T-helper 1 cell (primary cell): Measurements from ENCODE around the gene CAPN10.

Experiments used
- DNase-seq, 5 donors: peaks; one replicate each; pipeline ENCODE4 v3.0.0-alpha.2; 2012 to 2020

Gene CAPN10

DNA sequence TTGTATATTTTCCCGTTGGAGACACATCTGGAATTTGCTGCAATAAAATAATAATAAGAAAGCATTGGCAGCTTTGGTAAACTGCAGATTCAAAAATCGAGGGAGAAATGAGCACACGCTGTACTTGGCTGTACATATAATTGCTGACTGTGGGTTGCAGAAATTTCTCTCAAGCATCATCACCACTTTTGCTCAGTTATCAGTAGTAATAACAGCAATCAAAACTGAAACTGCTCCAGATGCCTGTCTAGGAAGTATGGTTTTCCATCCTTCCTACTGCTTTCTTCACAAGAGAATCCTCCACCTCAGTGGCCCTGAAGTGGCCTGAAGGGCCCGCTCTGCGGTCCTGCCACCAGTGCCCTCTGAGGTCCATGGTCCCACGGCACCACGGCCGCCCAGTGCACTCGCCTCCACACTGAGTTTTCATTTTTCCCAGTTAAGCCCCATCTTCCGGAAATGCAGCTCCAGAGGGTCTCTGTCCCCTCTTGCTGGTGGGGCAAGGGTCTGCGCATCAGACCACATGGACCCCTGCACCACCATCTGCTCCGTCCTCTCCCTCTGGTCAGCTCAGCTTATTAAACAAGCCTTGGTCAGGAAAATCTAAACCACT, 22.5 kb upstream of the CAPN10 start:
- no peak for DNase-seq

DNA sequence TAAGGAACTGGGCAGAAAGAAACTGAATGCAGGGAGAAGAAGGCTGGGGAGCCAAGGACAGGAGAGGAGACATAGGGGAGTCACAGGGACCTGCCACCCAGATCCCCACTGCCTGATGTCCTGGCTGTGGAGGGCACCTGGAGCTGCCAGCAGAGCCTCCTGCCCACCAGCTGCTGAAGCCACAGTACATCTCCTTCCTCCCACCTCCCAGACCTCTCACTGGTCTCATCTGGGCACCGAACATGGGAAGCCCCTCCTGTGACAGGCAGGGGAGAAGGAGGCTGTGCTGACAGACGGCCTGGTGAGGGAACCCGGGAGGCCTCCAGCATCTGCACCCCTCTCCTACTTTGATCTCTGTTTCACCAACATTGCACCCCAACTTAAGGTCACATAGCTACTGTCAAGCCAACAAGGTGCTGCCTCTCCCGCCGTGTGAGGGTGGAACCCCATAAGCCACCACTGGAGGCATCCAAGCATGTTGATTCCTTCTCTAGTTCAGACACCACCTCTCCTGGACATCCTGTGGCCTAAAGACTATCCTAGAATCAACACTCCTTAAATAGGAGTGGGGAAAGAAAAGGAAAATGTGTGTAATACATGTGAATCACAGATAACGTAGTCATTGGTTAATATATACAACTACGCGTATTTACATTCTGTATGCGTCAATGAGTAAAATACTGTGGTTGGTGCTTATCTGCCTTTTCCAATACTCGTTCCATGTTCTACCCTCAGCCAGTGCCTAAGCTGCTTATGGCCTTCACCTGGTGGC, 21.8 kb upstream of the CAPN10 start:
- DNase-seq = peak in 1 of 5 donors; percentile 57

DNA sequence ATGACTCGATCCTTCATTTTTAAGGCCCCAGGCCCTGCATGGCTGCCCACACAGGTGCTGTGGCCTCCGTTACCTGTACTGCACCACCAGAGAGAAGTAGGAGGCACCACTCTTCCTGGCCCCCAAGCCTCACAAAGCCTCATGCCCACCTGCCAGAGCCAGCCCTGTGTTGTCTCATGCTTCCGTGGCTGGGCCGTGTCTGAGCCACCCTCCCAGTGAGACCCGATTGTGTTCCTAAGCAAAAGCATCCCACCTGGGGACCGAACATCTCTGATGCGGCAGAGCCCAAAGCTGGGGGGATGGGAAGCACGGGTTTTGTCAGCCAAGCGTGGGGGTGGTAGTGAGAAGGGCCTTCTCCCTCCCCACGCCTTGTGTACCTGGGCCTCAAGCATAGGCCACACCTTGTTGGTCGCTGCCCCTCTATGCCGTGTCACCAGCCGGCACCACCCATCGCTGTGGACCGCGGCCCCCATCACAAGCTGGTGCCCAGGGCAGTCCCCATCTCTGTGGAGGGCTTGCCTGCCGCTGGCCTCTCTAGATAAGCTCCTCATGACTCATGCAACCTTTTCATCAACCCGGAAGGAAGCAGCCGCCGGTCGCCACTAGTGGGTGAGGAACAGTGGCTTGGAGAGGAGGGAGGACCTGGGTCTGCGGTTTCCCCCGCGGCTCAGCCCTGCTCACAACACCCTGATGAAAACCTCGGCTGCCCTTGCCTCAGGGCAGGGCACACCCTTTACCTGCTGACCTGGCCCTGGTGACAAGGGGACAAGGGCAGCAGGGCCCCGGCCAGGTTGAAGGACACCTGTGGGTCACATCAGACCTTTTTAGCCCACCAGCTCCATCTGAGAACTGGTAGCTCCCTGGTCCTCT, 21.0 kb upstream of the CAPN10 start:
- peak; percentile 84 to 97 (median 87) for DNase-seq

DNA sequence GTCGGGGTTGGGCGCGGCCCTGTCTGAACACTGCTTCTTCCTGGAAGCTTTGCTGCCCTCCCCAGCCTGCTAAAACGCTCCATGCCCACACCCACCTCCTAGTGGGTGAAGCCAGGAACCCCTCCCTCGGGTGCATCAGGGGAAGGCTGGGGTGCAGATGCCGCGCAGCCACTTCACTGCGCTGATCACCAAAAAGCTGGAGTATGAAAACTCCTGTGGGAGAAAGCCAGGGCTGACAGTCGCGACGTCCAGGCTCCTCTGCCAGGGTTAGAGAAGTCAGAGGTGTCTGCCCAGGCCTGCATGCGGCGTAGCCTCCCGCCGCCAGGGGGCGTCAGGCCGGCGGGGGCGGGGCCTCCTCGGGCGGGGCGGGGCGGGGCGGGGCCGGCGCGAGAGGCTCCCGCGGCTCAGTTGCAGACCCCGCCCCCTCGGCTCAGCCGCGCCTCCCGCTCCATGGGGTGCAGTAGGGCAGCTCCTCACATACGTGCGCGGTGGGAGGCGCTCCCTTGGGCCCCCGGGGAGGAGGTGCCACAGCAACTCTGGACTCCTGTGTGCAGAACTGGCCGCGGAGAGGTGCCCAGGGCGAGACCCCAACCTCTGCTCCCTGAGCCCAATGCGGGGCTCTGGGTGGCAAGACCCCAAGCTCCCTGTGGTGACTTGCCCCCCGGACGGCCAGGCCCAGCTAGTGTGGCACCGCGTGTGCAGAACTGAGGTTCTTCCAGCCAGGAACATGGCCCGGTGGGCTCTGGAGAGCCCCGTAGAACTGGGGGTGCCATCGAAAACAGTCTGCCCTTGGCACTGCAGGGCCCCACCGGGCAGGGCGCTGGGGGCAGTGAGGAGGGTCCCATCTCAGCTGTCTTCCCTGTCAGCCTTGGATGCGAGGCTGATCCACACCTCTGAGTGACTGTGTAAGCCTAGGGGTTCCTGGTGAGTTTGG, 20.1 kb upstream of the CAPN10 start:
- DNase-seq = peak; percentile 92 to 95 (median 94)

DNA sequence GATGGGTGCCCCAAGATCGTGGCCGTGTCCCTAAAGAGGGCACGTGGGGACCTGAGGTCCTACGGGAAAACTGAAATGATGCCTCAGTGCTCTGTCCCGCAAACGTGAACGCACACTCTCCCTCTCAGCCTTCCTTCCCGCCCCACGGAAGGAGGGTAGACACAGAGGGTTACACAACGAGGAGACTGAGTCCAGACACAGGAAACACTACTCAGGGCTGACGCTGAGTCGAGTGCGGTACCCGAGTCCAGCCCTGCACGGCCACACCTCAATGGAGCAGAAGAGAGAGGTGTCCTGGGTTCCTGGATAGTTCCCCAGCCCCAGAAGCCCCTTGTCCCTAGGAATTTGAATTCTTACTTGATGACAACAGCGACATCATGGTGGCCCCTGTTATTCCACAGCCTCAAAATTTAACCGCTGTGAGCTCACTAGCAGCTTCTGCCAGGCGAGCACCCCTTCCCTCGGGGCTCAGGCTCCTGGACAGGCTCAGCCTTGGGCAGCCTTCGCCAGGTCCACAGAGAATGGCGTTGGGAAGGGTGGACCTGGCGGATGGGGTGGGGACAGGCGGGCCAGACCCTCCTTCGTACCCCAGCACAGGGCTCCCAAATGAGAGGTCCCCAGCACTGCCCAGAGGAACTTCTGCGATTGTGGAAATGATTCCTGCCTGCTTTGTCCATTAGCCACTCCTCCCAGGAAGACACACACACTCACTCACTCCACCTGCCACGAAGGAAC, 19.2 kb upstream of the CAPN10 start:
- DNase-seq = peak in 3 of 5 donors; percentile 29 to 47 (median 41)

DNA sequence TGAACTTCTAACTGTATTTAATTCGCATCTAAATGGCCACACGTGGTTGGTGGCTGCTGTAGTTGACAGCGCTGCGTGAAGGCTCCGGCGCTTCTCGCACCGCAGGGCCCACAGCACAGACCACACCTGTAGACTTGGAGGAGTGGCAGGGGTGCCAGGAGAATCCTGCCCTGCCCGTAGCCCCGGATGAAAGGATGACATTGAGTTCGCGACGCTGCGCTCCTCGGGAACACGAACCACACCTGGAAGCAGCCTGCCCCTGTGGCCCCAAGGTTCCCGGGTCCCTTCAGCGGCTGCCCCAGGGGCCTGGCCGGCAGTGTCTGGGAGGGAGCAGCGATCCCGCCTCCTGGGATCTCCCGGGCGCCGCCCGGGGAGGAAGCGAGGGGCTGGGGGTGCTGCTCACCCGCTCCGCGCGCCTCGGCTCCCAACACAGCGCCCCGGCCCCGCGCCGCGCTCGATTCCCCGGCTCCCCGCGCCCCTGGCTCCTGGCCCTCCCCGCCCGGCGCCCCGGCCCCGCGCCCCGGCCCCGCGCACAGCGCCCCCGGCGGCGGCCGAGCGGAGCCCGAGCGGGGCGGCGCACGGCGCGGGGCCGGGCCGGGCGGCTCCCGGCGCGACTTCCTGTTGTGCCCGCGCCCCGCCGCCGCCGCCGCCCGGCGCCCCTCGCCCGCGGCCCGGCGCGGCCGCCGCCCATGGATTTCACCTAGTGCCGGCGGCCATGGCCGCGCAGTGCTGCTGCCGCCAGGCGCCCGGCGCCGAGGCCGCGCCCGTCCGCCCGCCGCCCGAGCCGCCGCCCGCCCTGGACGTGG, 18.5 kb upstream of the CAPN10 start, which contains the start of gene RNPEPL1:
Gene RNPEPL1 (plus strand): TSS at position 613 of the 806 bp plus-strand sequence. CDS start 103 bp downstream, at position 716.
- peak; percentile 32 to 69 (median 42) for DNase-seq

DNA sequence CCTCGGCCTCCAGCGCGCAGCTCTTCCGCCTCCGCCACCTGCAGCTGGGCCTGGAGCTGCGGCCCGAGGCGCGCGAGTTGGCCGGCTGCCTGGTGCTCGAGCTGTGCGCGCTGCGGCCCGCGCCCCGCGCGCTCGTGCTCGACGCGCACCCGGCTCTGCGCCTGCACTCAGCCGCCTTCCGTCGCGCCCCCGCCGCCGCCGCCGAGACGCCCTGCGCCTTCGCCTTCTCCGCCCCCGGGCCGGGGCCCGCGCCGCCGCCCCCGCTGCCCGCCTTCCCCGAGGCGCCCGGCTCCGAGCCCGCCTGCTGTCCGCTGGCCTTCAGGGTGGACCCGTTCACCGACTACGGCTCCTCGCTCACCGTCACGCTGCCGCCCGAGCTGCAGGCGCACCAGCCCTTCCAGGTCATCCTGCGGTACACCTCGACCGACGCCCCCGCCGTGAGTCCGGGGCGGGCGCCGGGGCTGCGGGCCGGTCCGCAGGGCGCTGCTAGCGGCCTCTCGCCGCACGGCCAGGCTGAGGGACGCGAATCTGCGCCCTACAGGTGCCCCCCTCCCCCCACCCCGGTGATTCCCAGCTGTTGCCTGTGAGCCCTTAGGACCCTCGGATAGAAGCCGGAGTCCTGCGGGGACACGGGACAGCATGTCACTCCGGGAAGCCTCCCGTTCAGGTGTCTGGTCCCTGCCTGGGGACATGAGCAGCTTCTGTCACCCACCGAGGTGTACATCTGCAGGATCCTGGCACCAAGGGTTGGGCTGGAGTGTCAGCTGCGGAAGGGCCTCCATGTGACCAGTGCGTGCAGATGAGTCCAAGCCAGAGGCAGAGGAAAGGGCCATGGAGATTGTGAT, 17.6 kb upstream of the CAPN10 start:
- peak; percentile 37 to 69 (median 43) for DNase-seq

DNA sequence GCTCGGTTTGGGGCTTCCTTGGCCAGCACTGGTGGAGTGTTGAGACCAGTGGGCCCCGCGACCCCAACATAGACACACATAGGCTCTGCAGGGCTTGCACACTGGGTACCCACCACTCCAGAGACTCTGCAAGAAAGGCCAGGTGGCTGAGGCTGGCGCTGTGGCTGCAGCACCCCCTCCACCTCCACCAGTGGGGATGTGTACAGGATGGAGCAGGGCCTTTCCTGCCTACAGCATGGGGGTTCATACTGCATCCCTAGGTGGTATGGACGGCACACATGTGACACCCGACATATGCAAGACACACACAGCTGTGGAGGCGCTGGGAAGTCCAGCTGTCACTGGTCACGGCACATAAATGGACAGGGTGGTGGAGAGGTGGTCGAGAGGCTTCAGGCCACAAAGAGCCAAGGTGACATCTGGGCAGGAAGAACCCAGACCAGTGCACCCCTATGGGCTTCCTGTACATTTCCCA, 17.0 kb upstream of the CAPN10 start:
- DNase-seq = peak in 1 of 5 donors; percentile 9

DNA sequence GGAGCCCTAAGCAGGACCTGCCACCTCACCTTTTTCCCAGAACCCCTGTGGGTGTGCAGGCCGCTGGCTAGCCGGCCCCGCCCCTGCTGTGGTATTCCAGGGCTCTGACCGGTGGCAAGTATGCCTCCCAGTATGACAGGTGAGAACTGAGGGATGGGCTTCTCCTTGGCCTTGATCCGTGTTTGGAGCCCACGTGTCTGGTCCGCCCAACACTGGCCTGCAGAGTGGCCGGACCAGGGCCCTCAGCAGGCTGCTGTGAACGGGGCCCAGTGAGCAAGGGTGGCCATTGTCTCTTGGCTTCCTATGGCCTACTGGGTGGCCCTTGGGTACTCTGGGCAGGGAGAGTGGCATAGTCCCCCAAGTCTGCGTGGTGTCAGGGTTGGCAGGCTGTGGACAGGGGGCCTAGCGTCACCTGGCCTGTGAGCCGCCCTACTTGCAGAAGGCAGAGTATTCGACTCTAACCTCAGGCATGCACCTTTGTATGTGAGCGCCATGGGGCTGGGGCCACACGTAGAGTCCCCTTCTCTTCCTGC, 16.5 kb upstream of the CAPN10 start:
- peak in 1 of 5 donors; percentile 8 for DNase-seq

DNA sequence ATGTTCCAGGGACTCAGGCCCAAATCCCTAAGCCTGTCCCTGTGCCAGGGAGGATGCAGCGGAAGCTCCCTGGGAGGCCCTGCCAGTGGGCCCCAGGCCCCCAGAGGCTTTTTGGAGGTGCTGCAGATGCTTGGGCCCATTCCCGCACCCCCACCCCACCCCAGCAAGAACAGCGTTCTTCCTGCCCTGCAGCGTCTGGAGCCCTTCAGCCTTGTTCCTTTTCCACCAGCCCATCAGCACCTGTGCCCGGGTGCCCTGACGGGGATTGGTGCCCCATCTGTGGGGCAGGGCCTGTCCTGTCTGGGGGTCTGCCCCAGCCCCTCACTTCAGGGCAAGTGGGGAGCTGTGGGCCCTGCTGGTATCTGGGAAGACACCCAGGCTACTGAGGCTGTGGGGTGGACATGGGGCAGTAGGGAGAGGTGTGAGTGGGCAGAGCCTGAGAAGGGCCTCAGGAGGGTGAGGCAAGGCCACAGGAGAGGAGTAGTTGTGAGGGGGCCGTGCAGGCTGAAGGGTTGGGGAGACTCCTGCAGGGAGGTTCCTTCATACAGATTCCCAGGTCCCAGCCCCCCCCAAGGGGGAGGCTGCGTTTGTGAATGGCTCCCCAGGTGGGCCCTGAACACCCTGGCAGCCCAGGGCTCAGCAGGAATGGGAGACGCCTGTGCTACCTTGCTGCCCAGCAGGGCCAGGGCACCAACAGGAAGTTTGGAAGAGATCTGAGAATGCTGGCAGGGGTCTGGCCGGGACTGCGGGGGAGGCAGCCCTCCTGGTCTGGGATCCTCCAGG, 15.8 kb upstream of the CAPN10 start:
- peak in 1 of 5 donors; percentile 6 for DNase-seq

DNA sequence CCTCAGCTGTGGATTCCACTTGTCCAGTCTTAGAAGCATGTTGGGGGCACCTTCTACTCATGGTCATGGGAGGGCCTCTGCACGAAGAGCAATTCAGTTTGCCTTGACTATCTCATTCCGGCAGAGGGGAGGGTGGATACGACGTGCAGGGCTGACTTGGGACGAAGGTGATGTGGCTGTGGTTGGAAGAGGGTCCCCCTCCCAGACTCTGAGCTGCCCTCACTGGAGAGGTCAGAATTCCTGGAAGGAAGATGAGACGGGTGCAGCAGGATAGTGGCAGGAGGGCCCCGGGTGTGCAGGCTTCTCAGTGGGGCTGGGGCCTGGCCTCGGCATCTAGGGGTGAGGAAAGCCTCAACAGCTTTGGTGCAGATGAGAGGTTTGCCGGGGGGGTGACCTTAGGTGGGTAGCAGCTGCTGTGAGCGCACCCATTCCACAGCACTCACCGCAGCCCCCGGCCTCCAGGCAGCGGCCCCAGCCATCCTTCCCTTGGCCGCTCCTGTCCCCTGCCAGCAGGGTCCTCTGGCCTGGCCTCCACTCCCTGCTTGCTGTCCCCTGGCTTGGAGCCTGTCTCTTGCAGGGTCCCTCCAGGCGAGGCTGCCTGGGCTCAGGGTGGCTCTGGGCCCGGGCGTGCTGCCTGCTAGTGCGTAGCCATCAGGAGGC, 15.1 kb upstream of the CAPN10 start:
- peak in 1 of 5 donors; percentile 8 for DNase-seq

DNA sequence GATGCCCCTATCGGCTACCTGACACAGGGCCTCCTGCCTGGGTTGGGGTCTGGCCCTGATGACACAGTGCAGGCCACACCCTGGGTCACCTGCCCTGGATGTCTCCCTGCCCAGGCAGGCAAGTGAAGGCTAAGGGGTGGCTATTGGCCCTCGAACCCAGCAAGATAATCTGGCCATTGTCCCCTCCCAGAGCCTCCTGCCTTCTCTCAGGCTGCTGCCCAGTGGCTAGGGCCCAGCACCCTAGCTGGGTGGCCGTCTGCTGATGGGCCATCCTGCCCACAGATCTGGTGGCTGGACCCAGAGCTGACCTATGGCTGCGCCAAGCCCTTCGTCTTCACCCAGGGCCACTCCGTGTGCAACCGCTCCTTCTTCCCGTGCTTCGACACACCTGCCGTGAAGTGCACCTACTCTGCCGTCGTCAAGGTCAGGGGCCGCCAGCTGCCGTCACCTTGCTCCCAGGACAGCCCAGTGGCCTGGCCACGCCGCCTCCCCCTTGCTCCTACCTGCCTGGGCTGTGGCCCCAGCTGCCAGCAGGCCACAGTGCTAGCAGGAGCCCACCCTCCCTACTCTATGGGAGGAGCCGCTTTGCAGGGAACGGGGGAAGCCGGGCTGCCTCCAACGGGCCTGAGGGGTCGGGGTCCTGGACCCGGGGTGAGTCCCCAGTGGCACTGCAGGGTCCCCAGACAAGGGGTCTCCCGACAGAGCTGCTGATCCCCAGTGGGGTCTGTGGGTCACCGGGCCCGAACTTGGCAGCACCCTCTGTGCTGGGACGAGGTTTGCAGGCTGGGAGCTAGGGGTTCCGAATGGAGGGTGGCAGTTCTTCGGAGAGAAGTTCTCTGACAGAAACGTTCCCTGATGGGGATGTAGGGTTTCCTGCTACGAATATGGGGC, 14.1 kb upstream of the CAPN10 start:
- no peak for DNase-seq

DNA sequence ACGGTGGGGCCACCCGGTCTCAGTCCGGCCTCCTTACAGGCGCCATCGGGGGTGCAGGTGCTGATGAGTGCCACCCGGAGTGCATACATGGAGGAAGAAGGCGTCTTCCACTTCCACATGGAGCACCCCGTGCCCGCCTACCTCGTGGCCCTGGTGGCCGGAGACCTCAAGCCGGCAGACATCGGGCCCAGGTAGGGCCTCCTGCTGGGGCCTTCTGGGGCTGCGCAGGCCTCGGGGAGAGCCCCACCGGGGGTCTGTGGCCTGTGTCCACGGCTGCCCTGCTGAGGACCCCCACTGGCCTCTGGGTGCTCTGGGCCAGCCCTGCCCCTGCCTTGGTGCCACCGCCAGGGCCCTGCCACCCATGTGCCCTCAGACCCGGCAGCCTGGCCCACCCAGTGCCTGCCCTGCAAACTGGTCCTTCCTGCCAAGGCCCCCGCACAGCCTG, 13.4 kb upstream of the CAPN10 start:
- DNase-seq = no peak

DNA sequence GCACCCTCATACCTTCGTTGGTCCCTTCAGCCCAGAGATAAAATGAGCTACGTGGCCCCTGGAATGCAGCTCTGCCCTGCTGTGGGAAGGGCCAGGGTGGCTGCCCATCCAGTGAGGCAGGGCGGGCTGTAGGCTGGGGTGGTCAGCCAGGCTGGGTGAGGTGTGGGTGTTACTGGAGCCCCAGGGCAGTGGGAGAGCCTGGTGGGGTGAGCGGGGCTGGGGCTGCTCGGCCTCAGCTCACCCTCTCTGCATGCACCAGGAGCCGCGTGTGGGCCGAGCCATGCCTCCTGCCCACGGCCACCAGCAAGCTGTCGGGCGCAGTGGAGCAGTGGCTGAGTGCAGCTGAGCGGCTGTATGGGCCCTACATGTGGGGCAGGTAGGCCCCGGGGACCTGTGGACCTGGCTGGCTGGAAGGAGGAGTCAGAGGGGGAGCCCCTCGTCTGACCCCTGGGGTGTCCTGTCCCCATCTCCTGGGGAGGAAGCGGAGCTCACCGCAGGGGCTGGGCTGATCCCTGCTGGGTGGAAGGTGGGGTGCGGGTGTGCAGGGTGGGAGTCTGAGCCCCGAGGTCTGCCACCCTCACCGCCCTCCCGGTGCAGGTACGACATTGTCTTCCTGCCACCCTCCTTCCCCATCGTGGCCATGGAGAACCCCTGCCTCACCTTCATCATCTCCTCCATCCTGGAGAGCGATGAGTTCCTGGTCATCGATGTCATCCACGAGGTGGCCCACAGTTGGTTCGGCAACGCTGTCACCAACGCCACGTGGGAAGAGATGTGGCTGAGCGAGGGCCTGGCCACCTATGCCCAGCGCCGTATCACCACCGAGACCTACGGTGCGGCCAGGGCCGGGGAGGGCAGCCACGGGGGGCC, 12.8 kb upstream of the CAPN10 start:
- no peak for DNase-seq

DNA sequence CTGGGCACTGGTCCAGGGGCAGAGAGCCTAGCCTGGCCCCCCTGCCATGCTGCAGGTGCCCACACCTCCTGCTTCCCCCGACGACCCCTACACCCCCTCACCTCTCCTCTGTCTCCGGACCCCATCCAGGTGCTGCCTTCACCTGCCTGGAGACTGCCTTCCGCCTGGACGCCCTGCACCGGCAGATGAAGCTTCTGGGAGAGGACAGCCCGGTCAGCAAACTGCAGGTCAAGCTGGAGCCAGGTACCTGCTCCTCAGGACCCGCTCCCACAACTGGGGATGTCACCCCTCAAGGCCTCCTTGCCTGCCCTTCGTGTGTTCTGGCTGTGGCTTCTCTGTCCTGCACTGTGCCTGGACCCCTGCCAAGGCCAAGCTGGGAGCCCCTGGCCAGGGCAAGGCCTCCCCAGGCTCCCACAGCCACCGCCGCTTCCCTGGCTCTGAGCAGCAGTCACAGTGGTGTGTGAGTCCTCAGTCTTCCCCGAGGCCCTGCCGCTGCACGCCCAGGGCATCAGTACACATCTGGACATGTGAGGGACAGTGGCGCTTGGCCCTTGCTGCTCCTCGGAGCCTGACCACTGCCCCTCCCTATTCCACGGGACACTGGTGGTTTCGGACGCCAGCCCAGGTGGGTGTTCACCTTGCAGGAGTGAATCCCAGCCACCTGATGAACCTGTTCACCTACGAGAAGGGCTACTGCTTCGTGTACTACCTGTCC, 12.0 kb upstream of the CAPN10 start:
- DNase-seq = no peak
